HepG2 (cell line): Measurements from ENCODE around the gene ABCC3. TPM values are rescaled to one million over a fixed set of nuclear protein-coding genes. Genes with fewer than 3 reads are reported as not detected.
A peak's percentile ranks its signal among the peaks of the same experiment; 100 is the strongest.

ENCODE experiments used
- CEBPG ChIP-seq: IDR thresholded peaks from 2 replicates; pipeline ENCODE4 v1.6.1; 2016
- CENPX ChIP-seq: sonication (generic); formaldehyde crosslinking; IDR thresholded peaks from 2 replicates; pipeline ENCODE4 v1.9.0; 2021; ENCODE audit warnings: mild to moderate bottlenecking, missing genetic modification reagents, moderate library complexity
- IKZF4 ChIP-seq: sonication (generic); formaldehyde crosslinking; IDR thresholded peaks from 2 replicates; pipeline ENCODE4 v1.5.1; 2020; ENCODE audit warnings: borderline replicate concordance, mild to moderate bottlenecking, low read depth, missing genetic modification reagents; ENCODE audit errors: not compliant biosample characterization
- KLF6 ChIP-seq: IDR thresholded peaks from 2 replicates; pipeline ENCODE4 v1.8.0; 2016; ENCODE audit warnings: missing biosample characterization, missing genetic modification reagents
- MXI1 ChIP-seq: IDR thresholded peaks from 3 replicates; pipeline ENCODE4 v1.6.1; 2012; ENCODE audit warnings: low read depth, low read length, inconsistent platforms, borderline replicate concordance
- NR2F6 ChIP-seq, 2 experiments: IDR thresholded peaks; 2 replicates each; pipeline ENCODE4 v1.6.1; 2016; ENCODE audit warnings: antibody characterized with exemption in 1 of 2, mild to moderate bottlenecking in 1 of 2
- PATZ1 ChIP-seq: sonication (generic); formaldehyde crosslinking; IDR thresholded peaks from 2 replicates; pipeline ENCODE4 v1.4.0; 2020; ENCODE audit warnings: missing genetic modification reagents
- THRA ChIP-seq: sonication (generic); formaldehyde crosslinking; IDR thresholded peaks from 2 replicates; pipeline ENCODE4 v1.4.0; 2020; ENCODE audit warnings: missing genetic modification reagents, borderline replicate concordance
- ZBTB25 ChIP-seq: IDR thresholded peaks from 2 replicates; pipeline ENCODE4 v1.6.1; 2018; ENCODE audit warnings: missing genetic modification reagents
- ZBTB49 ChIP-seq: sonication (generic); formaldehyde crosslinking; IDR thresholded peaks from 2 replicates; pipeline ENCODE4 v1.4.0; 2020; ENCODE audit warnings: missing genetic modification reagents, borderline replicate concordance
- ZNF75D ChIP-seq: sonication (generic); formaldehyde crosslinking; IDR thresholded peaks from 2 replicates; pipeline ENCODE4 v1.8.1; 2023; ENCODE audit warnings: missing genetic modification reagents, mild to moderate bottlenecking, borderline replicate concordance
- polyA plus RNA-seq, 8 experiments: library from polyadenylated mRNA; depleted of rRNA in 3 of 8; stranded (reverse) in 7 of 8; unstranded in 1 of 8; fragments of >200 nt; fragmentation: Illumina TruSeq in 4 of 8; extraction: Trizol in 4 of 8; gene quantifications; 2 replicates each; pipeline versions ENCODE4 v1.2.1 to v1.2.3, GENCODE V29; 2011 to 2016; ENCODE audit warnings: low read depth in 4 of 8, missing spikeins in 1 of 8, mixed read lengths in 1 of 8; ENCODE audit not compliant: insufficient read depth in 1 of 8
- total RNA-seq, 5 experiments: library from RNA; depleted of rRNA; stranded (reverse); fragments of >200 nt; fragmentation: Illumina TruSeq; extraction: Trizol; gene quantifications; 2 replicates each; pipeline ENCODE4 v1.2.3, GENCODE V29; 2016; ENCODE audit warnings: low read depth in 1 of 5
- TF ChIP-seq, protein P1 (sequence below): sonication (generic); formaldehyde crosslinking; IDR thresholded peaks from 2 replicates; pipeline ENCODE4 v1.5.1; 2020; ENCODE audit warnings: mild to moderate bottlenecking, missing genetic modification reagents, borderline replicate concordance
- TF ChIP-seq, protein P2 (sequence below): sonication (generic); formaldehyde crosslinking; IDR thresholded peaks from 2 replicates; pipeline ENCODE4 v1.4.0; 2020; ENCODE audit warnings: missing genetic modification reagents

Gene ABCC3
- total and polyA plus RNA-seq, 2 of the 13 experiments (the other 11 are each of a cell fraction or from before 2014, with no cell fraction given), result 25.2 to 50.7 TPM

GRCh38 chr17:50630524-50631194 is 4.0 kb upstream of the ABCC3 start (continued):
- TF ChIP-seq, protein P1, sequence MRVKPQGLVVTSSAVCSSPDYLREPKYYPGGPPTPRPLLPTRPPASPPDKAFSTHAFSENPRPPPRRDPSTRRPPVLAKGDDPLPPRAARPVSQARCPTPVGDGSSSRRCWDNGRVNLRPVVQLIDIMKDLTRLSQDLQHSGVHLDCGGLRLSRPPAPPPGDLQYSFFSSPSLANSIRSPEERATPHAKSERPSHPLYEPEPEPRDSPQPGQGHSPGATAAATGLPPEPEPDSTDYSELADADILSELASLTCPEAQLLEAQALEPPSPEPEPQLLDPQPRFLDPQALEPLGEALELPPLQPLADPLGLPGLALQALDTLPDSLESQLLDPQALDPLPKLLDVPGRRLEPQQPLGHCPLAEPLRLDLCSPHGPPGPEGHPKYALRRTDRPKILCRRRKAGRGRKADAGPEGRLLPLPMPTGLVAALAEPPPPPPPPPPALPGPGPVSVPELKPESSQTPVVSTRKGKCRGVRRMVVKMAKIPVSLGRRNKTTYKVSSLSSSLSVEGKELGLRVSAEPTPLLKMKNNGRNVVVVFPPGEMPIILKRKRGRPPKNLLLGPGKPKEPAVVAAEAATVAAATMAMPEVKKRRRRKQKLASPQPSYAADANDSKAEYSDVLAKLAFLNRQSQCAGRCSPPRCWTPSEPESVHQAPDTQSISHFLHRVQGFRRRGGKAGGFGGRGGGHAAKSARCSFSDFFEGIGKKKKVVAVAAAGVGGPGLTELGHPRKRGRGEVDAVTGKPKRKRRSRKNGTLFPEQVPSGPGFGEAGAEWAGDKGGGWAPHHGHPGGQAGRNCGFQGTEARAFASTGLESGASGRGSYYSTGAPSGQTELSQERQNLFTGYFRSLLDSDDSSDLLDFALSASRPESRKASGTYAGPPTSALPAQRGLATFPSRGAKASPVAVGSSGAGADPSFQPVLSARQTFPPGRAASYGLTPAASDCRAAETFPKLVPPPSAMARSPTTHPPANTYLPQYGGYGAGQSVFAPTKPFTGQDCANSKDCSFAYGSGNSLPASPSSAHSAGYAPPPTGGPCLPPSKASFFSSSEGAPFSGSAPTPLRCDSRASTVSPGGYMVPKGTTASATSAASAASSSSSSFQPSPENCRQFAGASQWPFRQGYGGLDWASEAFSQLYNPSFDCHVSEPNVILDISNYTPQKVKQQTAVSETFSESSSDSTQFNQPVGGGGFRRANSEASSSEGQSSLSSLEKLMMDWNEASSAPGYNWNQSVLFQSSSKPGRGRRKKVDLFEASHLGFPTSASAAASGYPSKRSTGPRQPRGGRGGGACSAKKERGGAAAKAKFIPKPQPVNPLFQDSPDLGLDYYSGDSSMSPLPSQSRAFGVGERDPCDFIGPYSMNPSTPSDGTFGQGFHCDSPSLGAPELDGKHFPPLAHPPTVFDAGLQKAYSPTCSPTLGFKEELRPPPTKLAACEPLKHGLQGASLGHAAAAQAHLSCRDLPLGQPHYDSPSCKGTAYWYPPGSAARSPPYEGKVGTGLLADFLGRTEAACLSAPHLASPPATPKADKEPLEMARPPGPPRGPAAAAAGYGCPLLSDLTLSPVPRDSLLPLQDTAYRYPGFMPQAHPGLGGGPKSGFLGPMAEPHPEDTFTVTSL (CRISPR knock-in tag), result no peak
- 0 out of 2 replicates have a peak, but pooled peaks have one; percentile 28 for TF ChIP-seq CEBPG (CRISPR knock-in tag)
- no peak for TF ChIP-seq NR2F6 (IDR thresholded peaks at IDR 0.05)
- TF ChIP-seq NR2F6 (CRISPR knock-in tag; IDR thresholded peaks at IDR 0.05), result peak; percentile 62
- TF ChIP-seq ZBTB49 (CRISPR knock-in tag), result peak; percentile 21; the same call in 1 of the 2 replicates
- TF ChIP-seq CENPX (CRISPR knock-in tag), result no peak
- no peak for TF ChIP-seq KLF6 (CRISPR knock-in tag)
- TF ChIP-seq PATZ1 (CRISPR knock-in tag), result peak; percentile 80
- no peak for TF ChIP-seq ZNF75D (CRISPR knock-in tag)
- TF ChIP-seq, protein P2, sequence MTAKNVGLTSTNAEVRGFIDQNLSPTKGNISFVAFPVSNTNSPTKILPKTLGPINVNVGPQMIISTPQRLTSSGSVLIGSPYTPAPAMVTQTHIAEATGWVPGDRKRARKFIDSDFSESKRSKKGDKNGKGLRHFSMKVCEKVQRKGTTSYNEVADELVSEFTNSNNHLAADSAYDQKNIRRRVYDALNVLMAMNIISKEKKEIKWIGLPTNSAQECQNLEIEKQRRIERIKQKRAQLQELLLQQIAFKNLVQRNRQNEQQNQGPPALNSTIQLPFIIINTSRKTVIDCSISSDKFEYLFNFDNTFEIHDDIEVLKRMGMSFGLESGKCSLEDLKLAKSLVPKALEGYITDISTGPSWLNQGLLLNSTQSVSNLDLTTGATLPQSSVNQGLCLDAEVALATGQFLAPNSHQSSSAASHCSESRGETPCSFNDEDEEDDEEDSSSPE, result peak; percentile 47; the same call in 1 of the 2 replicates
- TF ChIP-seq MXI1, result 0 out of 3 replicates have a peak, but pooled peaks have one; percentile 41
- TF ChIP-seq IKZF4 (CRISPR knock-in tag), result no peak
- TF ChIP-seq THRA (CRISPR knock-in tag), result peak; percentile 66; the same call in 1 of the 2 replicates
- 0 out of 2 replicates have a peak, but pooled peaks have one; percentile 29 for TF ChIP-seq ZBTB25 (CRISPR knock-in tag)
